ENCODE measurements around the gene CIC. TPM values are rescaled to one million over a fixed set of nuclear protein-coding genes. Genes with fewer than 3 reads are reported as not detected.

CIC gene
- total and polyA plus RNA-seq, 9 of the 15 experiments (the other 6 are each of a cell fraction or from before 2014, with no cell fraction given) = 0.07 to 44.7 (median 8.6) TPM

DNA sequence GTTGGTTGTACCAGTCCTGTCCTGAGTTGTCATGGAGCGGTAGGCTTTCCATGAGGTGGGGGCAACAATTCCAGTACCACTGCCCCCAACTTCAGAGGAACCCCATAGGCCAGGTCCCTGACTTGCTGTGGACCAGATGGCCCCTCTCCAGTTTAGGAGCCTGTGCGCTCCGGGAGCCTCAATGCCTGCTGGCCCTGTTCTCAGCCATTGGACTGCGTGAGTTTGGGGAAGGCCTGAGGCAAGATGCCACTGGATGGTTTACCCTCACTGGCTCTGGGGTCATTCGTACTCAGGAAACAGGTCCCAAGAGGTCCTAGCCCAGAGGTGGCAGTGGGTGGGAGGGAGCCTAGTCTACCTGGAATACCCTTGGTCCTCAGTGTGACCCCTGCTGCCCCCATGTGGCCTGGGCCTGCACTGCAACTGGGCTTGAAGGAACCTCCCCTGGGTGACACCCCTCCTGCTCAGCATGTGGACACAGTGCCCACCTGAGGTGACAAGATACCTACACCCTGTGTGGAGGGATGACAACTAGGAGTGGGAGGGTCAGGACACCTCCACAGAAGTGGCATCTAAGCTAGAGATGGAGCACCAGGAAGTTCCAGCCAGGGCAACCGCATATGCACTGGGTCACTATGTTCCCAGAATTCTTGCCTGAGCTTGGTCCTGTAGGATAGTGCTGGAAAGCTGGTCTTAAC, 26.9 kb downstream of the CIC start (continued):
- TF ChIP-seq, protein P1, sequence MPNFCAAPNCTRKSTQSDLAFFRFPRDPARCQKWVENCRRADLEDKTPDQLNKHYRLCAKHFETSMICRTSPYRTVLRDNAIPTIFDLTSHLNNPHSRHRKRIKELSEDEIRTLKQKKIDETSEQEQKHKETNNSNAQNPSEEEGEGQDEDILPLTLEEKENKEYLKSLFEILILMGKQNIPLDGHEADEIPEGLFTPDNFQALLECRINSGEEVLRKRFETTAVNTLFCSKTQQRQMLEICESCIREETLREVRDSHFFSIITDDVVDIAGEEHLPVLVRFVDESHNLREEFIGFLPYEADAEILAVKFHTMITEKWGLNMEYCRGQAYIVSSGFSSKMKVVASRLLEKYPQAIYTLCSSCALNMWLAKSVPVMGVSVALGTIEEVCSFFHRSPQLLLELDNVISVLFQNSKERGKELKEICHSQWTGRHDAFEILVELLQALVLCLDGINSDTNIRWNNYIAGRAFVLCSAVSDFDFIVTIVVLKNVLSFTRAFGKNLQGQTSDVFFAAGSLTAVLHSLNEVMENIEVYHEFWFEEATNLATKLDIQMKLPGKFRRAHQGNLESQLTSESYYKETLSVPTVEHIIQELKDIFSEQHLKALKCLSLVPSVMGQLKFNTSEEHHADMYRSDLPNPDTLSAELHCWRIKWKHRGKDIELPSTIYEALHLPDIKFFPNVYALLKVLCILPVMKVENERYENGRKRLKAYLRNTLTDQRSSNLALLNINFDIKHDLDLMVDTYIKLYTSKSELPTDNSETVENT (CRISPR knock-in tag; IDR thresholded peaks at IDR 0.05) = no peak
- TF ChIP-seq MXI1 (IDR thresholded peaks at IDR 0.05; ENCODE audit: low read depth, low read length) (no peak), TARDBP (IDR thresholded peaks at IDR 0.05) (peak; percentile 54; the same call in 1 of the 2 replicates), HLTF (IDR thresholded peaks at IDR 0.05) (no peak), POLR2AphosphoS2 (IDR thresholded peaks at IDR 0.05; ENCODE audit: low read length) (peak; percentile 91), SP2 (IDR thresholded peaks at IDR 0.05; ENCODE audit: extremely low read depth, low read depth, low read length, poor library complexity, severe bottlenecking) (no peak), ZNF3 (CRISPR knock-in tag; IDR thresholded peaks at IDR 0.05) (no peak), MCM7 (IDR thresholded peaks at IDR 0.05) (no peak), HDGF (IDR thresholded peaks at IDR 0.05) (peak; percentile 37; the same call in 1 of the 2 replicates), NUFIP1 (IDR thresholded peaks at IDR 0.05; ENCODE audit: partially characterized antibody) (peak; percentile 41), RHOXF2B (CRISPR knock-in tag; conservative IDR thresholded peaks at IDR 0.05) (no peak), FOXK2 (conservative IDR thresholded peaks at IDR 0.05 in 1 of 2, IDR thresholded peaks at IDR 0.05 in 1 of 2; ENCODE audit: low read depth in 2 of 2) (no peak), FOS (IDR thresholded peaks at IDR 0.05; ENCODE audit: extremely low read depth, insufficient read length) (no peak), C11orf30 (IDR thresholded peaks at IDR 0.05; ENCODE audit: low read depth) (no peak), ELF4 (CRISPR knock-in tag; IDR thresholded peaks at IDR 0.05) (no peak), SMARCC2 (IDR thresholded peaks at IDR 0.05; ENCODE audit: low read depth) (no peak), SMC3 (conservative IDR thresholded peaks at IDR 0.05; ENCODE audit: insufficient read depth, low read depth, low read length) (peak; percentile 86), CHCHD3 (CRISPR knock-in tag; IDR thresholded peaks at IDR 0.05) (0 out of 2 replicates have a peak, but pooled peaks have one; percentile 6), NONO (IDR thresholded peaks at IDR 0.05; ENCODE audit: low read depth in 2 of 2, low read length in 1 of 2) (peak in 1 of 2 experiments; percentile 11; a peak in 1 of 4 replicates), ESRRA (IDR thresholded peaks at IDR 0.05; ENCODE audit: borderline replicate concordance, low read depth) (no peak), HNRNPUL1 (IDR thresholded peaks at IDR 0.05; ENCODE audit: low read length) (no peak), ZNF232 (CRISPR knock-in tag; IDR thresholded peaks at IDR 0.05) (no peak), EGR1 (conservative IDR thresholded peaks at IDR 0.05) (no peak), NCOA4 (IDR thresholded peaks at IDR 0.05; ENCODE audit: partially characterized antibody) (no peak)
- TF ChIP-seq, protein P2, sequence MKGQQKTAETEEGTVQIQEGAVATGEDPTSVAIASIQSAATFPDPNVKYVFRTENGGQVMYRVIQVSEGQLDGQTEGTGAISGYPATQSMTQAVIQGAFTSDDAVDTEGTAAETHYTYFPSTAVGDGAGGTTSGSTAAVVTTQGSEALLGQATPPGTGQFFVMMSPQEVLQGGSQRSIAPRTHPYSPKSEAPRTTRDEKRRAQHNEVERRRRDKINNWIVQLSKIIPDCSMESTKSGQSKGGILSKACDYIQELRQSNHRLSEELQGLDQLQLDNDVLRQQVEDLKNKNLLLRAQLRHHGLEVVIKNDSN (CRISPR knock-in tag; IDR thresholded peaks at IDR 0.05) = no peak
- TF ChIP-seq, protein P3, sequence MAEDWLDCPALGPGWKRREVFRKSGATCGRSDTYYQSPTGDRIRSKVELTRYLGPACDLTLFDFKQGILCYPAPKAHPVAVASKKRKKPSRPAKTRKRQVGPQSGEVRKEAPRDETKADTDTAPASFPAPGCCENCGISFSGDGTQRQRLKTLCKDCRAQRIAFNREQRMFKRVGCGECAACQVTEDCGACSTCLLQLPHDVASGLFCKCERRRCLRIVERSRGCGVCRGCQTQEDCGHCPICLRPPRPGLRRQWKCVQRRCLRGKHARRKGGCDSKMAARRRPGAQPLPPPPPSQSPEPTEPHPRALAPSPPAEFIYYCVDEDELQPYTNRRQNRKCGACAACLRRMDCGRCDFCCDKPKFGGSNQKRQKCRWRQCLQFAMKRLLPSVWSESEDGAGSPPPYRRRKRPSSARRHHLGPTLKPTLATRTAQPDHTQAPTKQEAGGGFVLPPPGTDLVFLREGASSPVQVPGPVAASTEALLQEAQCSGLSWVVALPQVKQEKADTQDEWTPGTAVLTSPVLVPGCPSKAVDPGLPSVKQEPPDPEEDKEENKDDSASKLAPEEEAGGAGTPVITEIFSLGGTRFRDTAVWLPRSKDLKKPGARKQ (CRISPR knock-in tag; IDR thresholded peaks at IDR 0.05) = no peak
